WI38 (cell line): ENCODE measurements around the gene CAPS2.

Experiments used
- H3K4me3 ChIP-seq: 2 replicates; pipeline ENCODE4 v1.5.1; 2011; ENCODE audit warnings: low read depth, mild to moderate bottlenecking, control low read depth, low read length
- TF ChIP-seq, protein P1 (sequence below): IDR thresholded peaks from 2 replicates; pipeline ENCODE4 v1.5.1; 2012; ENCODE audit warnings: low read depth, mild to moderate bottlenecking, control low read depth, low read length

Gene CAPS2

DNA sequence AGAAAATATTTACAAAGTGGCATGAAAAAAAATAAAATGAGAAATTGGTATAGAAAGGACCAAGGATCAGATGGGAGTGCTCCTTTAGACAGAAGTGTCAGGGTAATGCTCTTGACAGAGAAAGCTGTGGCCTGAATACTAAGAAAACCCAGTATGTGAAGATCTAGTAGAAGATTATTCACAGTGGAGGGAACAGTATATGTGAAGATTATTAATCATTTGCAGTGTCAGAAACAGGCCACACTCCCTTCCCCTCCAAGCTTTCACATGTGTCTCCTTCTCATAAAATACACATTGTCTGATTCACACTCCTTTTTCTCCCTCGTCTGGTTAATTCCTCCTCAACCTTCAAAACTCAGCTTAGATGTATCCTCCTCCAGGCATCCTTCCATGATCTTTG is 41.3 kb downstream of the CAPS2 start:
- H3K4me3 ChIP-seq = no peak overlapping the region
- TF ChIP-seq, protein P1, sequence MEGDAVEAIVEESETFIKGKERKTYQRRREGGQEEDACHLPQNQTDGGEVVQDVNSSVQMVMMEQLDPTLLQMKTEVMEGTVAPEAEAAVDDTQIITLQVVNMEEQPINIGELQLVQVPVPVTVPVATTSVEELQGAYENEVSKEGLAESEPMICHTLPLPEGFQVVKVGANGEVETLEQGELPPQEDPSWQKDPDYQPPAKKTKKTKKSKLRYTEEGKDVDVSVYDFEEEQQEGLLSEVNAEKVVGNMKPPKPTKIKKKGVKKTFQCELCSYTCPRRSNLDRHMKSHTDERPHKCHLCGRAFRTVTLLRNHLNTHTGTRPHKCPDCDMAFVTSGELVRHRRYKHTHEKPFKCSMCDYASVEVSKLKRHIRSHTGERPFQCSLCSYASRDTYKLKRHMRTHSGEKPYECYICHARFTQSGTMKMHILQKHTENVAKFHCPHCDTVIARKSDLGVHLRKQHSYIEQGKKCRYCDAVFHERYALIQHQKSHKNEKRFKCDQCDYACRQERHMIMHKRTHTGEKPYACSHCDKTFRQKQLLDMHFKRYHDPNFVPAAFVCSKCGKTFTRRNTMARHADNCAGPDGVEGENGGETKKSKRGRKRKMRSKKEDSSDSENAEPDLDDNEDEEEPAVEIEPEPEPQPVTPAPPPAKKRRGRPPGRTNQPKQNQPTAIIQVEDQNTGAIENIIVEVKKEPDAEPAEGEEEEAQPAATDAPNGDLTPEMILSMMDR = no peak

DNA sequence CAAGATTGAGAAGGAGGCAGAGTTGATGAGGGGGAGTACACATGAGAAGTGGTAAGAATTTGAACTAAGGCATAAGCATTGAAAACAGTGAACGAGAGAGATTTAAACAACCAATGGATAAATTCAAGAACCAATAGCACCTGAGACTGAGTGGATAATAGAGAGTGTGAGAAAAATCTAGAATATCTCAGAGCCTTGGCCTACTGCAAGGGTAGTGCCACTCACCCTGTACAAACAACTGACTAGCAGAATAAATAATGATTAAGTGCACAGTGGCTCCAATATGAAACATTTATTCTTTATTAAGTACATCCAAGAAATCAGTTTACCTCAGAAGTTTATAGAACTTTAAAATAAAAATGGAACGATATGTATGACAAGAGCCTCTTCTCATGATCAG is 54.4 kb downstream of the CAPS2 start:
- TF ChIP-seq, protein P1 = no peak
- no peak overlapping the region for H3K4me3 ChIP-seq

DNA sequence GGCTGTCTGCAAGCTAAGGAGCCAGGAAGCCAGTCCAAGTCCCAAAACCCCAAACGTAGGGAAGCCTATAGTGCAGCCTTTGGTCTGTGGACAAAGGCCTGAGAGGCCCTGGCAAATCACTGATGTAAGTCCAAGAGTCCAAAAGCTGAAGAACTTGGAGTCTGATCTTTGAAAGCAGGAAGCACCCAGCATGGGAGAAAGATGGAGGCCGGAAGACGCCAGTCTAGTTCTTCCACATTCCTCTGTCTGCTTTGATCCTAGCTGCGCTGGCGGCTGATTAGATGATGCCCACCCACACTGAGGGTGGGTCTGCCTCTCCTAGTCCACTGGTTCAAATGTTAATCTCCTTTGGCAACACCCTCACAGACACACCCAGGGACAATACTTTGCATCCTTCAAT is 58.5 kb downstream of the CAPS2 start:
- no peak overlapping the region for H3K4me3 ChIP-seq
- TF ChIP-seq, protein P1 = no peak

DNA sequence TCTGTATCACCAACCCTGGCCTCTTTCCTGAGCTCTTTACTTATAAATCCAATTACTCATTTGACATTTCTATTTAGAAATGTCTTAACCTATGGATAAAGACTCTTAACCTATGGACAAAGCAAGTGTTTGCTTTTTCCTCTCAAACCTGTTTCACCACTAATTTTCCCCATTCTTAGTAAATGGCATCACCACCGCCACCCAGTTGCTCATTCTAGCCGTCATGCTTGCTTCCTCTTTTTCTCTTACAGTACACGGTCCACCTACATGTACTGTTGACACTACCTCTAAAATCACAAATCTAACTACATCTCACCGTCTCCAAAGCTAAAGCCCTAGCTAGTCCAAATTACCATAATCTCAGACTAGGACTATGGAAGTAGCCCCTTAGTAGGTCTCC is 60.0 kb downstream of the CAPS2 start:
- TF ChIP-seq, protein P1 = no peak
- H3K4me3 ChIP-seq = no peak overlapping the region

DNA sequence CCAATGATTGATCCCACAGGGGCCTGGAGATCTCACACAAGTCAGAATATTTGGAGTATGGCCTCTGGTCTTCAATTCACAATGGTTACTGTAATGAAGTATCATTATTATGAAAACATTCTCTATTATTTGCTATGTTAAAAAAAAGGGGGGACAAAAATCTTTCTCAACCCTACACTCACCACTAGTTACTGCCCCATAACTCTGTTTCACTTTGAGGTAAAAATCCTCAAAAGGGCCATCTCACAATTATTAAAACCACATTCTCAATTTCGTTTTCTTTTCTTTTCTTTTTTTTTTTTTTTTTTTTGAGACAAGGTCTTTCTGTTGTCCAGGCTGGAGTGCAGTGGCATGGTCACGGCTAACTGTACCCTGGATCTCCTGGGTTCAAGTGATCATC is 60.9 kb downstream of the CAPS2 start:
- TF ChIP-seq, protein P1 = no peak
- no peak overlapping the region for H3K4me3 ChIP-seq

DNA sequence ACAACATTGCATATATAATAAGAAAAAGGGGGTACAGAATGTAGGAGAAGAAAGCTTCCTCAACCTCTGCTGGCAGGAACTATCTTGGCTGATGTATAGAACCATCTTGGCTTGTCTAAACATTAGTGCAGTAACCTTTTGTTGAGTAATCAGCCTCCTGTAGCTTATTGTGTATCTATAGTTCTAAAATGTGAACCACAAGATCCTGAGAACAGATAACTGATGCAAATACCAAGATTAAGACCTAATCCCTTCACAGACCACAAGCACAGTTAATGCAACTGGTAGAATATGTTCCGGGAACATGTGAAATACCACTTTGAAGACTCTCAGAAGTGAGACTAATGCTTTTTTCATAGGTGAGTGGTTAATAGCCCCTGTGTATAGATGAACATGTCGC is 69.8 kb downstream of the CAPS2 start:
- TF ChIP-seq, protein P1 = no peak

DNA sequence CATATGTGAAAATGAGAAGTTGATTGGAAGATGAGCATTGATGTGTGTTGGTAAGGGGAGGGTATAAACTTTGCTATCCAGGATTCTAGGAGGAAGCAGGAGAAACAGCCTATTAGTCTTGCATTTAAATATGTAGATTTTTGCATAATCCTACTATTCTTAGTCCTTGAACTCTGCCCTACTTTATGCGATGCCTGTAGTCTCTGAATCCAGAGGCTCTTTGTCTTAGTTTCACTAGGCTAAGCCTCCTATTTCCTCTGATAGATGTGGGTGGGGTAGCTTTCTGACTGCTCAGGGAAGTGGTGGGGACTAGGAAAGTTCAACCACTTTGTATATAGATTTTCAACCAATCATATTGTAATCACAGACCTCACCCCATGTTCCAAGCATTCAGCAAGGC is 71.0 kb downstream of the CAPS2 start:
- H3K4me3 ChIP-seq = no peak overlapping the region
- TF ChIP-seq, protein P1 = no peak

More for the DNA sequence above, 69.8 kb downstream of the CAPS2 start:
- no peak overlapping the region for H3K4me3 ChIP-seq
